Activated T-cell treated with anti-CD3 and anti-CD28 coated beads, Interleukin-2, amount 50 U/mL, for 24 hours (primary cell): ENCODE results near the gene TM4SF5.
A peak's percentile ranks its signal among the peaks of the same experiment; 100 is the strongest.

ENCODE experiments used
- DNase-seq: peaks from one replicate; pipeline ENCODE4 v3.0.0-alpha.2; 2020
- H3K27ac Mint-ChIP-seq: 2 replicates; pipeline ENCODE4 v1.8.0; 2020; ENCODE audit warnings: mild to moderate bottlenecking, mixed read lengths
- H3K27me3 Mint-ChIP-seq: 2 replicates; pipeline ENCODE4 v1.8.0; 2020; ENCODE audit warnings: mixed read lengths
- H3K36me3 Mint-ChIP-seq: 2 replicates; pipeline ENCODE4 v1.8.0; 2020; ENCODE audit warnings: low read depth, mixed read lengths
- H3K4me1 Mint-ChIP-seq: 2 replicates; pipeline ENCODE4 v1.8.0; 2020; ENCODE audit warnings: low read depth, mixed read lengths
- H3K4me3 Mint-ChIP-seq: 2 replicates; pipeline ENCODE4 v1.8.0; 2020; ENCODE audit warnings: mild to moderate bottlenecking, moderate library complexity, mixed read lengths
- H3K9me3 Mint-ChIP-seq: 2 replicates; pipeline ENCODE4 v1.8.0; 2020; ENCODE audit warnings: mixed read lengths

TM4SF5 gene

GRCh38 chr17:4768298-4768697, 3.4 kb upstream of the TM4SF5 start:
- Mint-ChIP-seq H3K36me3 (no peaks in the 10 kb centered on the region), H3K27ac (no peak overlapping the region), H3K27me3 (no peaks in the 10 kb centered on the region), H3K4me3 (no peak overlapping the region), H3K4me1 (peaks cover 5% of the 10 kb centered on the region), H3K9me3 (no peaks in the 10 kb centered on the region)
- DNase-seq = no peak

- DNase-seq = no peak
- H3K27ac Mint-ChIP-seq = no peak overlapping the region
- no peaks in the 10 kb centered on the region for H3K36me3 Mint-ChIP-seq
Observed at GRCh38 chr17:4769628-4770027, 2.1 kb upstream of the TM4SF5 start.

GRCh38 chr17:4772235-4772613, 538 bp downstream of the TM4SF5 start:
- Mint-ChIP-seq H3K36me3 (no peaks in the 10 kb centered on the region), H3K9me3 (no peaks in the 10 kb centered on the region), H3K27ac (no peak overlapping the region), H3K4me1 (peaks cover 5% of the 10 kb centered on the region), H3K27me3 (no peaks in the 10 kb centered on the region), H3K4me3 (no peak overlapping the region)
- DNase-seq = no peak

More at GRCh38 chr17:4769628-4770027, 2.1 kb upstream of the TM4SF5 start:
- Mint-ChIP-seq H3K4me3 (no peak overlapping the region), H3K9me3 (no peaks in the 10 kb centered on the region), H3K27me3 (no peaks in the 10 kb centered on the region), H3K4me1 (peaks cover 5% of the 10 kb centered on the region)

- no peaks in the 10 kb centered on the region for H3K9me3 Mint-ChIP-seq
- H3K4me3 Mint-ChIP-seq = no peak overlapping the region
- H3K36me3 Mint-ChIP-seq = no peaks in the 10 kb centered on the region
- peaks cover 3% of the 10 kb centered on the region for H3K4me1 Mint-ChIP-seq
- DNase-seq = no peak
- no peak overlapping the region for H3K27ac Mint-ChIP-seq
- H3K27me3 Mint-ChIP-seq = peaks cover 22% of the 10 kb centered on the region
Observed at GRCh38 chr17:4777969-4778760, 6.5 kb downstream of the TM4SF5 start.

GRCh38 chr17:4780325-4780955, 8.8 kb downstream of the TM4SF5 start:
- no peak overlapping the region for H3K4me3 Mint-ChIP-seq
- H3K4me1 Mint-ChIP-seq = peaks cover 6% of the 10 kb centered on the region
- no peaks in the 10 kb centered on the region for H3K36me3 Mint-ChIP-seq
- no peak for DNase-seq
- peaks cover 41% of the 10 kb centered on the region for H3K27me3 Mint-ChIP-seq
- H3K9me3 Mint-ChIP-seq = no peaks in the 10 kb centered on the region
- no peak overlapping the region for H3K27ac Mint-ChIP-seq

- H3K27me3 Mint-ChIP-seq = peaks cover 62% of the 10 kb centered on the region
- DNase-seq = no peak
- no peak overlapping the region for H3K27ac Mint-ChIP-seq
Observed at GRCh38 chr17:4782652-4783051, 11.0 kb downstream of the TM4SF5 start.

GRCh38 chr17:4785311-4786105, 13.8 kb downstream of the TM4SF5 start:
- H3K4me1 Mint-ChIP-seq = peaks cover 28% of the 10 kb centered on the region
- H3K4me3 Mint-ChIP-seq = no peak overlapping the region
- no peaks in the 10 kb centered on the region for H3K36me3 Mint-ChIP-seq
- H3K27ac Mint-ChIP-seq = no peak overlapping the region
- DNase-seq = peak; percentile 46
- H3K9me3 Mint-ChIP-seq = no peaks in the 10 kb centered on the region
- peaks cover 73% of the 10 kb centered on the region for H3K27me3 Mint-ChIP-seq

More at GRCh38 chr17:4782652-4783051, 11.0 kb downstream of the TM4SF5 start:
- Mint-ChIP-seq H3K36me3 (no peaks in the 10 kb centered on the region), H3K9me3 (no peaks in the 10 kb centered on the region), H3K4me1 (peaks cover 22% of the 10 kb centered on the region), H3K4me3 (no peak overlapping the region)

GRCh38 chr17:4786106-4786511, 14.4 kb downstream of the TM4SF5 start, which contains the start of gene VMO1:
Gene VMO1 (minus strand): TSS chr17:4786364. CDS start chr17:4786352, 12 bp downstream.
- Mint-ChIP-seq H3K4me3 (no peak within 1 kb of the TSS), H3K9me3 (no peaks in the 10 kb centered on the region), H3K27me3 (peaks cover 70% of the 10 kb centered on the region), H3K27ac (no peak within 1 kb of the TSS), H3K36me3 (no peaks in the 10 kb centered on the region), H3K4me1 (peaks cover 33% of the 10 kb centered on the region)
- peak; percentile 37 for DNase-seq

- peaks cover 70% of the 10 kb centered on the region for H3K27me3 Mint-ChIP-seq
- no peak for DNase-seq
- no peak overlapping the region for H3K4me3 Mint-ChIP-seq
- H3K27ac Mint-ChIP-seq = no peak overlapping the region
- H3K4me1 Mint-ChIP-seq = peaks cover 36% of the 10 kb centered on the region
- H3K36me3 Mint-ChIP-seq = no peaks in the 10 kb centered on the region
- no peaks in the 10 kb centered on the region for H3K9me3 Mint-ChIP-seq
Observed at GRCh38 chr17:4786516-4786915, 14.8 kb downstream of the TM4SF5 start.

GRCh38 chr17:4788159-4788806, 16.6 kb downstream of the TM4SF5 start:
- Mint-ChIP-seq H3K4me3 (no peak overlapping the region), H3K36me3 (no peaks in the 10 kb centered on the region), H3K27ac (peak overlapping the region; percentile 14), H3K27me3 (peaks cover 57% of the 10 kb centered on the region), H3K9me3 (no peaks in the 10 kb centered on the region), H3K4me1 (peaks cover 33% of the 10 kb centered on the region)
- no peak for DNase-seq

GRCh38 chr17:4788807-4789700, 17.4 kb downstream of the TM4SF5 start, which contains the start of gene GLTPD2:
Gene GLTPD2 (plus strand): TSS chr17:4788964. CDS start chr17:4789012, 48 bp downstream.
- Mint-ChIP-seq H3K4me3 (peak within 1 kb of the TSS; percentile 72), H3K27me3 (peaks cover 51% of the 10 kb centered on the region), H3K36me3 (no peaks in the 10 kb centered on the region), H3K9me3 (no peaks in the 10 kb centered on the region), H3K27ac (peak within 1 kb of the TSS; percentile 73), H3K4me1 (peaks cover 33% of the 10 kb centered on the region)
- DNase-seq = no peak

- Mint-ChIP-seq H3K27me3 (peaks cover 45% of the 10 kb centered on the region), H3K9me3 (no peaks in the 10 kb centered on the region), H3K4me1 (peaks cover 33% of the 10 kb centered on the region), H3K27ac (peak overlapping the region; percentile 73), H3K4me3 (peak overlapping the region; percentile 72), H3K36me3 (no peaks in the 10 kb centered on the region)
- DNase-seq = no peak
Observed at GRCh38 chr17:4789701-4789950, 17.9 kb downstream of the TM4SF5 start.

GRCh38 chr17:4789951-4790704, 18.4 kb downstream of the TM4SF5 start:
- Mint-ChIP-seq H3K4me3 (peak overlapping the region; percentile 80), H3K36me3 (no peaks in the 10 kb centered on the region), H3K9me3 (no peaks in the 10 kb centered on the region), H3K4me1 (peaks cover 33% of the 10 kb centered on the region), H3K27ac (peak overlapping the region; percentile 94), H3K27me3 (peaks cover 42% of the 10 kb centered on the region)
- peak; percentile 88 for DNase-seq
